Immature natural killer cell (primary cell): ENCODE measurements around the gene TMEM266. TPM values are rescaled to one million over a fixed set of nuclear protein-coding genes. Genes with fewer than 3 reads are reported as not detected.
A peak's percentile ranks its signal among the peaks of the same experiment; 100 is the strongest.
"Not testable (repeated sequence)": the region's sequence is repeated elsewhere in the genome, so short reads cannot be mapped to it uniquely, and the experiment has no call there.

Experiments used
- DNase-seq, 3 donors: peaks; one replicate each; pipeline ENCODE4 v3.0.0; 2022; ENCODE audit warnings: mixed read lengths in 1 of 3
- H3K27ac Mint-ChIP-seq, 6 donors: one replicate each; pipeline ENCODE4 v1.8.0; 2020; ENCODE audit warnings: mixed read lengths in 6 of 6, mild to moderate bottlenecking in 5 of 6, inconsistent platforms in 4 of 6, moderate library complexity in 3 of 6
- H3K27me3 Mint-ChIP-seq, 3 donors: one replicate each; pipeline ENCODE4 v1.8.0; 2020 to 2021; ENCODE audit warnings: low read depth in 3 of 3, mild to moderate bottlenecking in 3 of 3, mixed read lengths in 3 of 3, moderate library complexity in 3 of 3, inconsistent platforms in 1 of 3
- H3K36me3 Mint-ChIP-seq, 3 donors: one replicate each; pipeline ENCODE4 v1.8.0; 2020; ENCODE audit warnings: mixed read lengths in 3 of 3, inconsistent platforms in 2 of 3, mild to moderate bottlenecking in 2 of 3
- H3K4me1 Mint-ChIP-seq, 2 donors: one replicate each; pipeline ENCODE4 v1.8.0; 2020; ENCODE audit warnings: inconsistent platforms in 2 of 2, mild to moderate bottlenecking in 2 of 2, mixed read lengths in 2 of 2, moderate library complexity in 1 of 2
- H3K4me3 Mint-ChIP-seq, 5 donors: one replicate each; pipeline ENCODE4 v1.8.0; 2020; ENCODE audit warnings: mild to moderate bottlenecking in 5 of 5, mixed read lengths in 5 of 5, inconsistent platforms in 3 of 5, moderate library complexity in 3 of 5
- H3K9me3 Mint-ChIP-seq, 6 donors: one replicate each; pipeline ENCODE4 v1.8.0; 2020; ENCODE audit warnings: mild to moderate bottlenecking in 6 of 6, mixed read lengths in 6 of 6, inconsistent platforms in 4 of 6, moderate library complexity in 3 of 6
- polyA plus RNA-seq, 3 donors: library from polyadenylated mRNA; unstranded; fragments of 300-500 nt; fragmentation: Illumina TruSeq; gene quantifications; one replicate each; pipeline ENCODE4 v1.2.3, GENCODE V29; 2021

TMEM266 gene
- polyA plus RNA-seq: not detected

GRCh38 chr15:76059320-76060117, at the start of gene TMEM266:
TMEM266 (plus strand) TSS chr15:76059985; CDS start chr15:76134264, 74,279 bp downstream.
- DNase-seq: peak; percentile 20 to 25 (median 23)
- Mint-ChIP-seq H3K9me3 (no peaks in the 10 kb centered on the region), H3K4me1 (peaks cover 22% of the 10 kb centered on the region in 2 donors), H3K27me3 (peaks cover 15 to 33% (median 21%) of the 10 kb centered on the region in 3 donors), H3K4me3 (peak within 1 kb of the TSS; percentile 82 to 88 (median 85)), H3K36me3 (no peaks in the 10 kb centered on the region), H3K27ac (peak within 1 kb of the TSS in 4 of 6 donors; percentile 18 to 71 (median 34))

- H3K27me3 Mint-ChIP-seq: peaks cover 2 to 7% (median 2%) of the 10 kb centered on the region in 3 donors
- peaks cover 12 to 19% of the 10 kb centered on the region in 2 donors for H3K4me1 Mint-ChIP-seq
- H3K27ac Mint-ChIP-seq: no peak overlapping the region
- H3K36me3 Mint-ChIP-seq: no peaks in the 10 kb centered on the region
- no peak overlapping the region for H3K4me3 Mint-ChIP-seq
- H3K9me3 Mint-ChIP-seq: no peaks in the 10 kb centered on the region
- no peak for DNase-seq
These were observed 49.2 kb upstream of the TMEM266 start for GRCh38 chr15:76010613-76011012.

- Mint-ChIP-seq H3K4me1 (peaks cover 3 to 6% of the 10 kb centered on the region in 2 donors), H3K27ac (no peak within 1 kb of the TSS), H3K9me3 (peaks cover 0 to 5% (median 0%) of the 10 kb centered on the region in 6 donors), H3K4me3 (peak within 1 kb of the TSS in 3 of 5 donors; percentile 8 to 40 (median 19)), H3K36me3 (no peaks in the 10 kb centered on the region), H3K27me3 (peaks cover 2 to 16% (median 8%) of the 10 kb centered on the region in 3 donors)
- no peak for DNase-seq
These were observed 47.9 kb upstream of the TMEM266 start, which contains the start of gene NRG4 for GRCh38 chr15:76011627-76012551. NRG4 (minus strand) TSS chr15:76012424; CDS start chr15:76011230, 1,194 bp downstream.

GRCh38 chr15:76013470-76013869, 46.3 kb upstream of the TMEM266 start:
- H3K36me3 Mint-ChIP-seq, H3K4me3 Mint-ChIP-seq, H3K4me1 Mint-ChIP-seq, H3K27ac Mint-ChIP-seq, DNase-seq: not testable (repeated sequence)
- Mint-ChIP-seq H3K9me3 (peaks cover 0 to 13% (median 4%) of the 10 kb centered on the region in 6 donors), H3K27me3 (peaks cover 3 to 20% (median 15%) of the 10 kb centered on the region in 3 donors)

- Mint-ChIP-seq H3K4me1 (peaks cover 5 to 16% of the 10 kb centered on the region in 2 donors), H3K27ac (no peak overlapping the region), H3K36me3 (peaks cover 4 to 7% (median 4%) of the 10 kb centered on the region in 3 donors), H3K4me3 (no peak overlapping the region), H3K9me3 (peaks cover 3 to 19% (median 13%) of the 10 kb centered on the region in 6 donors), H3K27me3 (peaks cover 9 to 20% (median 11%) of the 10 kb centered on the region in 3 donors)
- DNase-seq: no peak
These were observed 35.6 kb upstream of the TMEM266 start for GRCh38 chr15:76024021-76024768.

GRCh38 chr15:76032046-76032445, 27.7 kb upstream of the TMEM266 start:
- H3K4me3 Mint-ChIP-seq: no peak overlapping the region
- peaks cover 2 to 7% (median 3%) of the 10 kb centered on the region in 3 donors for H3K27me3 Mint-ChIP-seq
- no peak for DNase-seq
- peaks cover 0 to 2% (median 0%) of the 10 kb centered on the region in 6 donors for H3K9me3 Mint-ChIP-seq
- H3K4me1 Mint-ChIP-seq: peaks cover 5 to 16% of the 10 kb centered on the region in 2 donors
- H3K27ac Mint-ChIP-seq: no peak overlapping the region
- no peaks in the 10 kb centered on the region for H3K36me3 Mint-ChIP-seq

- DNase-seq: no peak
- Mint-ChIP-seq H3K4me3 (no peak overlapping the region), H3K27me3 (peaks cover 0 to 5% (median 0%) of the 10 kb centered on the region in 3 donors)
These were observed 26.3 kb upstream of the TMEM266 start for GRCh38 chr15:76033438-76033837.

GRCh38 chr15:76034111-76034510, 25.7 kb upstream of the TMEM266 start:
- Mint-ChIP-seq H3K27me3 (peaks cover 0 to 3% (median under 1%) of the 10 kb centered on the region in 3 donors), H3K27ac (no peak overlapping the region), H3K4me3 (no peak overlapping the region), H3K4me1 (peaks cover 0 to under 1% of the 10 kb centered on the region in 2 donors), H3K36me3 (no peaks in the 10 kb centered on the region), H3K9me3 (peaks cover 0 to 2% (median 0%) of the 10 kb centered on the region in 6 donors)
- no peak for DNase-seq

More at GRCh38 chr15:76033438-76033837, 26.3 kb upstream of the TMEM266 start:
- peaks cover 0 to 2% (median 0%) of the 10 kb centered on the region in 6 donors for H3K9me3 Mint-ChIP-seq
- no peak overlapping the region for H3K27ac Mint-ChIP-seq
- peaks cover 3 to 7% of the 10 kb centered on the region in 2 donors for H3K4me1 Mint-ChIP-seq
- no peaks in the 10 kb centered on the region for H3K36me3 Mint-ChIP-seq

GRCh38 chr15:76035593-76035992, 24.2 kb upstream of the TMEM266 start:
- H3K9me3 Mint-ChIP-seq: peaks cover 0 to 5% (median 0%) of the 10 kb centered on the region in 6 donors
- H3K36me3 Mint-ChIP-seq: no peaks in the 10 kb centered on the region
- H3K27me3 Mint-ChIP-seq: peaks cover 2 to 6% (median 3%) of the 10 kb centered on the region in 3 donors
- no peak for DNase-seq
- H3K4me3 Mint-ChIP-seq: no peak overlapping the region
- no peak overlapping the region for H3K27ac Mint-ChIP-seq
- H3K4me1 Mint-ChIP-seq: no peaks in the 10 kb centered on the region

GRCh38 chr15:76038512-76038911, 21.3 kb upstream of the TMEM266 start:
- no peak for DNase-seq
- Mint-ChIP-seq H3K27ac (no peak overlapping the region), H3K36me3 (peaks cover 0 to 3% (median 0%) of the 10 kb centered on the region in 3 donors), H3K4me1 (no peaks in the 10 kb centered on the region), H3K27me3 (peaks cover 3 to 14% (median 10%) of the 10 kb centered on the region in 3 donors), H3K4me3 (no peak overlapping the region), H3K9me3 (peaks cover 5 to 23% (median 9%) of the 10 kb centered on the region in 6 donors)

GRCh38 chr15:76054201-76054600, 5.6 kb upstream of the TMEM266 start:
- Mint-ChIP-seq H3K4me1 (peaks cover 14 to 18% of the 10 kb centered on the region in 2 donors), H3K27me3 (peaks cover 14 to 19% (median 14%) of the 10 kb centered on the region in 3 donors)
- H3K4me3 Mint-ChIP-seq, H3K27ac Mint-ChIP-seq, DNase-seq, H3K9me3 Mint-ChIP-seq, H3K36me3 Mint-ChIP-seq: not testable (repeated sequence)

GRCh38 chr15:76056931-76057330, 2.9 kb upstream of the TMEM266 start:
- peaks cover 15 to 31% (median 24%) of the 10 kb centered on the region in 3 donors for H3K27me3 Mint-ChIP-seq
- no peaks in the 10 kb centered on the region for H3K36me3 Mint-ChIP-seq
- H3K4me1 Mint-ChIP-seq: peaks cover 22% of the 10 kb centered on the region in 2 donors
- DNase-seq: no peak
- H3K4me3 Mint-ChIP-seq: peak overlapping the region in 1 of 5 donors; percentile 61
- H3K27ac Mint-ChIP-seq: no peak overlapping the region
- H3K9me3 Mint-ChIP-seq: no peaks in the 10 kb centered on the region
